Endometrium (tissue), 2 donors: ENCODE data around the gene PCDHAC1.

Experiments used
- FAIRE-seq: peaks from 2 replicates; lab custom pipeline; 2012; peaks lifted over from hg19 to GRCh38; lab: Jason Lieb, UNC
- donor health status: control.
- donor health status: control.

The PCDHAC1 gene

DNA sequence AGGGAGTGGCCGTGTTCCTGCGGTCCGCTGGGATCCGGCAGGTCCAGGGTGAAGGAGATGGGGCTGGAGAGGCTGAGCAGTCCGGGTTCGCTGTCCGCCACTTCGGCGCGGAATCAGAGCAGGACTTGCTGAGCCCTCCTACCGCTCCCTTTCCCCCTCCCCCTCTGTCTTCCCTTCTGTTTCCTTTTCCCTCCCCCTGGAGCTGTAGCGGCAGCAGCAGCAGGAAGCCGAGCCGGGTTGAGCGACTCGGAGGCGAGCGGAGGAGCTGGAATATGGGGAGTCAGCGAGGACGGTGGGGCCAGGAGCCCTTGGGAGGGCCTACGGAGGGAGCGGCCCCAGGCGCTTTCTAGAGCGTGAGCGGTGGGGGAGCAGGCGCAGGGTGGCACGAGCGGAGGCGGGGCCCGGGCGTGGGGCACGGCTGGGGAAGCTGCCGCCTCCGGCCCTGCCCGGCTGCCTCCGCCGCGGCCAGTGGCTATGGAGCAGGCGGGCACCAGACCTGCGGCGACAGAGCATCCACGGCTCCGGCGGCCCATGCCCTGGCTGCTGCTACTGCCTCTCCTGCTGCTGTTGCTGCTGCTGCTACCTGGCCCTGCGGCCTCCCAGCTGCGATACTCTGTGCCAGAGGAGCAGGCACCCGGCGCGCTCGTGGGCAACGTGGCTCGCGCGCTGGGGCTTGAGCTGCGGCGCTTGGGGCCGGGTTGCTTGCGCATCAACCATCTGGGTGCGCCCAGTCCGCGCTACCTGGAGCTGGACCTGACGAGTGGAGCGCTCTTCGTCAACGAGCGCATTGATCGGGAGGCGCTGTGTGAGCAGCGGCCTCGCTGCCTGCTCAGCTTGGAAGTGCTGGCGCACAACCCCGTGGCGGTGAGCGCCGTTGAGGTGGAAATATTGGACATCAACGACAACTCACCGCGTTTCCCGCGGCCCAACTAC lies 40.5 kb downstream of the PCDHAC1 start, which contains the start of gene PCDHAC2:
Gene PCDHAC2, plus strand, starts transcription at position 184 of the 933 bp plus-strand sequence. Its CDS starts 291 bp downstream, at position 475.
- FAIRE-seq: no peak

GRCh38 chr5:140967226-140967893 lies 41.3 kb downstream of the PCDHAC1 start:
- FAIRE-seq: no peak

DNA sequence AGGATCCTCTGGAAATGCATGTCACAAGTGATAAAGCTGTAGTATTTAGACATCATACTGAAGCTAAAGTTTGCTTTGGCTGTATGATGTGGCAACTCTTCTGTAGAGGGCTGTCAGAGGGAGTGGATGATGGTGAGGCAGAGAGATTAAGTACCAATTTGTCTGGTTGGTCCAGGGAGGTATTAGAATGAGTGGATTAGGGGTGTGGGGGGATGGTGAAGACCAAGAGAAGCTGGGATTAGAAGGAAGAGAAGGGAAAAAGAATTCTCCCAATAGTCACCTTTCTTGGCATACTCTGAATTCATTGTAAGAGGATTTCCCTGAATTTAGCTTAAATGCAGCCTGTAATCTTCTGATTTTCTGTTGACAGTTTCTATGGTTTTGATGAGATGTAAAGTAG lies 43.8 kb downstream of the PCDHAC1 start:
- FAIRE-seq: no peak

GRCh38 chr5:140973550-140973949 lies 47.5 kb downstream of the PCDHAC1 start:
- FAIRE-seq: no peak

- no peak for FAIRE-seq
Observed at GRCh38 chr5:140977003-140977402, 50.9 kb downstream of the PCDHAC1 start.

GRCh38 chr5:140978260-140978659 lies 52.2 kb downstream of the PCDHAC1 start:
- no peak for FAIRE-seq

DNA sequence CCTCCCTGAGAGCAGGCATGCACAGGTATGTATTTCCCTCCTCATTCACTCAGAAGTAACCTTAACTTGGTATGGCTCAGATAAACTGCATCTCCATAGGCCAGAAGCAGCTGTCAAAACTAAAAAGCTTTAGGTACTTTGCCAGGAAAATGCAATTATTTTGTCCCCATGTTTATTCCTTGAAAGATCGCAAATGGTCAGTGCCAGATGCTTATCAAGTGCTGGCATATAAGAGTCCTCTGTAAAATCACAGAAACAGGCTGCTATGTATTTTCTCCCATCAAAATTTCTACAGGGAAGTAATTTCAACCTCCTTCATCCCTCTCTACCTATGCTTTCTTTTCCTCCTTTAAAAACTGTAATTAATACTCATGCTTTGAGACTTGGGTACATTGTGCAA lies 52.9 kb downstream of the PCDHAC1 start:
- FAIRE-seq: no peak
